Hematopoietic multipotent progenitor cell treated with erythropoietin and hydrocortisone succinate and interleukin-3 and kit ligand, for 4 days (in vitro differentiated cells): ENCODE measurements around the gene C5orf52.
"Not testable (repeated sequence)": the region's sequence is repeated elsewhere in the genome, so short reads cannot be mapped to it uniquely, and the experiment has no call there.

ENCODE experiments used
- DNase-seq: peaks from one replicate; pipeline ENCODE4 v3.0.0-alpha.2; 2015

Gene C5orf52

DNA sequence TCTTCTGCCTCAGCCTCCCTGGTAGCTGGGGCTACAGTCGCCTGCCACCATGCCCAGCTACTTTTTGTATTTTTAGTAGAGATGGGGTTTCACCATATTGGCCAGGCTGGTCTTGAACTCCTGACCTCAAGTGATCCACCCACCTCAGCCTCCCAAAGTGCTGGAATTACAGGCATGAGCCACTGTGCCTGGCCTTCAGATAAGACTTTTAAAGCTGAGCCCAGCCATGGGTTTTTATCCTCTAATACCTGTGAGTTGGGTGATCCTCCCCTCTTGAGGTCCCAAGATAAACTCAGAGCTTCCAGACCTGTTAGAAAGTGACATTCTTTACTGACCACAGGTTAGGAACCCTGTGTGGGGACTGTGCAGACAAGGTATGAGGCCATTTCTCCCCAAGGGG, 56.5 kb downstream of the C5orf52 start:
- not testable (repeated sequence) for DNase-seq
